SHP77 (cell line): ENCODE measurements around the gene MAPK13.
"Not testable (repeated sequence)": the region's sequence is repeated elsewhere in the genome, so short reads cannot be mapped to it uniquely, and the experiment has no call there.

Experiments used
- DNase-seq, 2 experiments: peaks; one replicate each; lab custom pipeline; 2025; lab: John Stamatoyannopoulos, UW

Gene MAPK13

DNA sequence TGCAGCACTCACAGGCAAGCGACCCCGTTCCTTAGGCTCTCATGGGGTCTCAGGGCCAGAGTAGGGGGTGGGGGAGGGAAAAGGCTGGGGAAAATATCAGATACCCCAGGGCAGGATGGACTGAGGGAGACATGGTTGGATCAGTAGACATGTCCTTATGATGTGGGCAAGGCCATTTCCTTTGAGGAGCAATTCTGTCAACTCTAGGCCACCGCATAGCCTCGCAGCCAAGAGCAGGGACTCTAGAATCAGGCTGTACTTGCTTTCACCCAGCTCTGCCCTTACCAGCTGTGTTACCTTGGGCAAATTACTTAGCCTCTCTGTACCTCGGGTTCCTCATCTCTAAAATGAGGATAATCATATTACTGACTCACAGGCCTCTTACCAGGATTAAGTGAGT, 2.2 kb upstream of the MAPK13 start:
- no peak for DNase-seq

DNA sequence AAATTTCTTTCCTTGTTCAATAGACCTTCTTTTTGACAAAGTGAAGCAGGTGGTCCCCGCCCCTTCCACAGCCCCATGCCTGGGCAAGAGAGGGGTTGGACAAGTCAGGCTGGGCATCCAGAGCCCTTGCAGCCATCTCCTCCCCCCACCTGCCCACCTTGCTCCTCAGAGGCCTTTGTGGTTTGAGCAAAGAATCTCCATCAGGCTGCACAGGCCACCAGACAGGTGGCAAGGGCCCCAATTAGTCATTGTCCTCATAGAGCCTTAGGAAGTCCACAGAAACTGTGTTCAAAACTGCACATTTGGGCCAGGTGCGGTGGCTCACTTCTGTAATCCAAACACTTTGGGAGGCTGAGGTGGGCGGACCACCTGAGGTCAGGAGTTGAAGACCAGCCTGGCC, 1.5 kb upstream of the MAPK13 start:
- no peak for DNase-seq

DNA sequence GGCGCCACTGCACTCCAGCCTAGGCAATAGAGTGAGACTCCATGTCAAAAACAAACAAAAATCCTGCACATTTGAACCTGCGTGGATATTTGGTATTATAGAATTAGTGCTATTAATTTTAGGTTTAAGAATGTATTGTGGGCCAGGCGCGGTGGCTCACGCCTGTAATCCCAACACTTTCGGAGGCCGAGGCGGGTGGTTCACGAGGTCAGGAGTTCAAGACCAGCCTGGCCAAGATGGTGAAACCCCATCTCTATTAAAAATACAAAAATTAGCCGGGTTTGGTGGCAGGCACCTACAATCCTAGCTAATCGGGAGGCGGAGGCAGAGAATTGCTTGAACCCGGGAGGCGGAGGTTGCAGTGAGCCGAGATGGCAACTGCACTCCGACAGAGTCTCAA, 979 bp upstream of the MAPK13 start:
- DNase-seq, result not testable (repeated sequence)

DNA sequence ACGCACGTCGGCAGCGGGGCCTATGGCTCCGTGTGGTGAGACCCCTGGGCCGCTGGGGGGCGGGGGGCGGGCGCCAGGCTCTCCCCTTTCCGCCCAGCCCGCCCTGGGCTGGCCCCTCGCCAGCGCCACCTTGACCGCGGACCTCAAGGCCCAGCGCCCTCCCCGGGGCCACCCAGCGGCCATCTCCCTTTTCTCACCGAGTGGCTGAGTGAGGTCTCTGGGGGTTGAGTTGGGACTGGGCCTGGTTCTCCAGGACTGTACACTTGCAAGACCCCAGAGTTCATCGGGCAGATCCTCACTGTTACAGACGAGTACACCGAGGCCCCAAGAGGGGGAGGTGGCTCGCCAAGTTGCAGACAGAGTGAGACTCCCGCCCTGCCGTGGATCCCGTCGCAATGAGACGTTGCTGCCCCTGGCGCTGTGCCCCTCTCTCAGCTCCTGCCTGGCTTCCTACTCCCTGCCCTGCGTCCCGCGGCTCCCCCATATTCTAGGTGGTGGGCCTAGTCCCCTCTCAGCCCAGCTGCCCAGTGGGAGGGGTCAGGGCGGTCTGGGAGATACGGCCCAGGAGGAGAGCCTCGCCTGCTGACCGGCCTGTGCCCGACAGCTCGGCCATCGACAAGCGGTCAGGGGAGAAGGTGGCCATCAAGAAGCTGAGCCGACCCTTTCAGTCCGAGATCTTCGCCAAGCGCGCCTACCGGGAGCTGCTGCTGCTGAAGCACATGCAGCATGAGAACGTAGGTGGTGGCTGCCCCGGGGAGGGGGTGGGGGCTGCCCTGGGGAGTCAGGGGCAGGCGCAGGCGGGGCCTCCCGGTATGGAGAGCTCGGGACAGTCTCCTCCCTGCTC, 576 bp downstream of the MAPK13 start:
- DNase-seq, result peak in 1 of 2 experiments; percentile 48

DNA sequence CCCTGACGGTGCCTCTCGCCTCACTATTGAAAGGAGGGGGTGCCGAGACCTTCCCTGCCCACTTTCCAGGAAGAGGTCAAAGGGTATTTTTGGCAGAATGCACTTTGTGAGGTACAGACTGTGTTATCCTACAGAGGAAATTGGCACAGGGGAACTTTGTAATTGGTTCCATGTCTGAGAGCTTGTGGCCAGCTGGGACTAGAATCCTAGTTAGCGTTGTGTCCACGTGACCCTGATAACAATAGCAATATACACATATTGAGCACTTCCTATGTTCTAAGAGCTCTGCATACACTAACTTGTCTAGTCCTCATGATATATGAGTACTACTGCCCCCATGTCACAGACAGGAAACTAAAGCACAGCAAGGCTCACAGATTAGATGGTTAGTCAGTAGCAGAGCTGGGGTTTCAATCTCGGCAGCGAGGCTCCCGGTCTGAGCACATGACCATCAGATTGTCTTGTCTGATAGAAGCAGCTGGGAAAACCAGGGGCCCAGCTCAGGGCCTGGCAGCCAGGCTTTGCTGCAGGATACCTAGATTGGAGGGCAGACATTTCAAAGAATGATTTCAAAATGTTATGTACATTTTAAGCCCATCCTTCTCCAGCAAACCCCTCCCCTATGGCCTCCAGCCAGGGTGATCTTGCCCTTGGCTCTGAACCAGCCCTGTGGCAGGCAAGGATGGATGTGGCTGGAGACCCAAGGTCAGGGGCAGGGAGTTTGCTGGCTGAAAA, 1.4 kb downstream of the MAPK13 start:
- DNase-seq, result peak; percentile 30 to 59

DNA sequence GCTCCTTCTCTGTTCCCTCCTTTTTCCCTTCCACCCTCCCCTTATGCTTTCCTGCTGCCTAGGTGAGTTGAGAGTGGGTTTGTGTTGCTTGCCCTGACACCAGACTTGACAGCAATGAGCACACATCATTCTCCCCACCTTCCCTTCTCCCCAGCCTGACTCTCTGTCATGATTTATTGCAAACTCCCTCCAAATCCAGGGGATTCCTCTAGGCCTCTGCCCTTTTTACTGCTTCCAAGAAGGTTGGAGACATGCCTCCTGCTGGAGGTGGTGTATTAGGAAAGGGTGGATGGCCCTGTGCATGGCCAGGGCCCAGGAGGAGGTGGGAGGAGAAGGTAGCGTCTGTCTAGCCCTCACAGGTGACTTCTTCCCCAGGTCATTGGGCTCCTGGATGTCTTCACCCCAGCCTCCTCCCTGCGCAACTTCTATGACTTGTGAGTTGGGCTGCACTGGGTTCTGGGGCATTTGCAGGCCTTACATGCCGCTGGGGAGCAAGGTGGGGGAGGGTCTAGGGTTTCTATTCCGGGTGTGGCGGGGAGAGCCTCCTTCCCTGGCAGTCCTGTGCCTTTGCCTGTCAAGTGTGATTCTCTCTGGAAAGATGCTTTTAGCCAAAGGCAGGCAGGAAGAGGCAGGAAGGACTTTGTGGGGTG, 2.1 kb downstream of the MAPK13 start:
- DNase-seq, result no peak

DNA sequence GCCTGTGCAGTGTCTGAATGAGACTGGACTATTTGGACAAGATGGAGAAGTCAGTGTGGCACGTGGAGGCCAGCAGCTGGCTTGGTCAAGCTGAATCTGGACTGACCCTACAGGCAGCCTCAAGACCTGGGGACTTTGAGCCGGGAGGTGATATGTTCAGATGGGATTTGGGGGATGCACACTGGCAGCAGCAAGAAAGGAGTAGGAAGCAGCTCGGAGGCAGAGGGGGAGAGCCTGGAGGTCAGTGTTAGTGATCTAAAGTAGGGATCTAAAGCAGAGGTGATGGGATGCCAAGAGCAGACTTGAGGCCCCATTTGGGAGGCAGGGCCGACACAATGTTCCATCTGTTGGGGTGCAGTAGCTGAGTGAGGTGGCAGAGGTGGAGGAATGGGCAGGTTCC, 2.8 kb downstream of the MAPK13 start:
- no peak for DNase-seq

DNA sequence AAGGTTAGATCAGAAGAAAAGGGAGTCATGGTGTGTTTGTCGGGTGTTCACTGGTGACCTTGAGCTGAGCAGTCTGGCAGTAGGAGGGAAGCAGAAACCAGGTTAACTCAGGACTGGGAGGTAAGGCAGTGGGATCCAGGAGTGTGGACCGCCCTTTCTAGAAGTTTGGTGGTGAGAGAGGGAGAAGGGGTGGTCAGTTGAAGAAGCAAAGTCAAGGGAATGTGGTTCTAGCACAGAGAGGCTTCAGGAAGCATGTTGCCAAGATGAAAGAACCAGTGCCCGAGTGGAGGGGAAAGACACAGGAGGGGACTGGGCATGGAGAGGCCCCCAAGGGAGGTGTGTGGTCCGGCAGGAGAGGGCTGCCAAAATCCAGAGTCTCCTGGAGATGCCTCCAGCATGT, 3.6 kb downstream of the MAPK13 start:
- no peak for DNase-seq

DNA sequence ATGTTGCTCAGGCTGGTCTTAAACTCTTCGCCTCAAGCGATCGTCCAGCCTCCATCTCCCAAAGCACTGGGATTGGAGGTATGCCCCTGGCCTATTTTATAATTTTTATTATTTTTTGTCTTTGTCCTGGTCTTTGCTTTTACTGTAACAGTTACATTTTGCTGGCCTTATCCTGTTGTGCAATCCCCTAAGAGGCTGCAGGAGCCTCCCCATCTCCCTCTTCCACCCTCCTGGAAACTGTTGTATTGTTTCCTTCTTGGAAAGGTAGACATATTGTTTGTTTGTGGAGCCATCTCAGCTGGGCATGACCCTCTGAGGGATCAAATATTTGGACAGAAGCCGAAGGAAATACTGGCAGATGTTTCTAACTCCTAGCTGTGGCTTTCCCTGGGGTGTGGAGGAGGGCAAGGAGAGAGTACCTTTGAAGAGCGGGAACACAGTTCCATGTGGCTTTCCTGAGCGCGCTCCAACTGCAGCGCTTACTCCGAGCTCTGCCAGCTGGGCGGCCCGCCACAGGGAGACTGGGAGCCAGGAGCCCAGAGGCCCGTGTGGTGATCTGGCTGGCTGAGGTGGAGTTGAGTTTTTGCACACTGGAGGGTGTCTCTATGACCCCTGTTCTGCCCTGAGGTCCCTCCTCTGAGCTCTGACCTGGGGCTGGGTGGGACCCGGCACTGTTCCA, 4.9 kb downstream of the MAPK13 start:
- DNase-seq, result no peak

DNA sequence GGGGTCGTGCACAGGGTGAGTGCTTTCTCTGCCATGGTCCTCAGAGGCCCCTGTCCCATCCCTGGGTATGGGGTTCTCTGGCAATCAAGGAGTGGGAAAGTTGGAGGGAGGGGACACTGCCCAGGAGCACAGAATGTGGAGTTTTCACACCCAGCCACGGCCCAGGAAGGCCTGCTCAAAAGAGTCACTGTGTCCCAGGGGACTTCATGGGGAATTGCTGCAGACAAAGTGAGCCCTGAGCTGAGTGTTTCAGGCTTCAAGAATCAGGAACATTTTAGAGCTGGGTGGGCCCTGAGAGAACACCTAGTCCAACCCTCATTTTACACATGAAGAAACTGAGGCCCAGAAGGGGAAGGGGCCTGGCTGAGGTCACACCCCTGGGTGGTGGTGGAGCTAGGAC, 5.7 kb downstream of the MAPK13 start:
- DNase-seq, result no peak

DNA sequence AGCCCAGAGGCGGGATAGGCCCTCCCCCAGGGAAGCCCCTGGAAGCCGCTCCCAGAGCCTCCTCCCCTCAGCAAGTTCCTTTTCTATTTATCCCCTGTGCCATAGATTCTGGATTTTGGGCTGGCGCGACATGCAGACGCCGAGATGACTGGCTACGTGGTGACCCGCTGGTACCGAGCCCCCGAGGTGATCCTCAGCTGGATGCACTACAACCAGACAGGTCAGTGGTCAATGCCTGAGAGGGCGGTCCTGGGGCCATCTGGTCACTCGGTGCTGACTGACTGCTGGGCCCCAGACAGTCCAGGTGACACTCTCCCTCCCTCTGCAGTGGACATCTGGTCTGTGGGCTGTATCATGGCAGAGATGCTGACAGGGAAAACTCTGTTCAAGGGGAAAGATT, 6.2 kb downstream of the MAPK13 start:
- DNase-seq, result no peak

DNA sequence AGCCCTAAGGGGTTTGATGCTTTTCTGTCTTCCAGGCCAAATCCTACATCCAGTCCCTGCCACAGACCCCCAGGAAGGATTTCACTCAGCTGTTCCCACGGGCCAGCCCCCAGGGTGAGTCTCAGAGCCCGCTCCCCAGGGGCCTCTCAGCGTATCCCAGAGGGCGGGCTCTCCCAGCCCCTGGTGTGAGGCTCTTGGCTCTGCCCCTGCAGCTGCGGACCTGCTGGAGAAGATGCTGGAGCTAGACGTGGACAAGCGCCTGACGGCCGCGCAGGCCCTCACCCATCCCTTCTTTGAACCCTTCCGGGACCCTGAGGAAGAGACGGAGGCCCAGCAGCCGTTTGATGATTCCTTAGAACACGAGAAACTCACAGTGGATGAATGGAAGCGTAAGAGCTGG, 8.4 kb downstream of the MAPK13 start:
- DNase-seq, result no peak

DNA sequence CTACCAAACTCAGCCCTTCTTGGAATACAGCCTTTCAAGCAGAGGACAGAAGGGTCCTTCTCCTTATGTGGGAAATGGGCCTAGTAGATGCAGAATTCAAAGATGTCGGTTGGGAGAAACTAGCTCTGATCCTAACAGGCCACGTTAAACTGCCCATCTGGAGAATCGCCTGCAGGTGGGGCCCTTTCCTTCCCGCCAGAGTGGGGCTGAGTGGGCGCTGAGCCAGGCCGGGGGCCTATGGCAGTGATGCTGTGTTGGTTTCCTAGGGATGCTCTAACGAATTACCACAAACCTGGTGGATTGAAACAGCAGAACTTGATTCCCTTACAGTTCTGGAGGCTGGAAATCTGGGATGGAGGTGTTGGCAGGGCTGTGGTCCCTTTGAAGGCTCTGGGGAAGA, 9.1 kb downstream of the MAPK13 start:
- no peak for DNase-seq

DNA sequence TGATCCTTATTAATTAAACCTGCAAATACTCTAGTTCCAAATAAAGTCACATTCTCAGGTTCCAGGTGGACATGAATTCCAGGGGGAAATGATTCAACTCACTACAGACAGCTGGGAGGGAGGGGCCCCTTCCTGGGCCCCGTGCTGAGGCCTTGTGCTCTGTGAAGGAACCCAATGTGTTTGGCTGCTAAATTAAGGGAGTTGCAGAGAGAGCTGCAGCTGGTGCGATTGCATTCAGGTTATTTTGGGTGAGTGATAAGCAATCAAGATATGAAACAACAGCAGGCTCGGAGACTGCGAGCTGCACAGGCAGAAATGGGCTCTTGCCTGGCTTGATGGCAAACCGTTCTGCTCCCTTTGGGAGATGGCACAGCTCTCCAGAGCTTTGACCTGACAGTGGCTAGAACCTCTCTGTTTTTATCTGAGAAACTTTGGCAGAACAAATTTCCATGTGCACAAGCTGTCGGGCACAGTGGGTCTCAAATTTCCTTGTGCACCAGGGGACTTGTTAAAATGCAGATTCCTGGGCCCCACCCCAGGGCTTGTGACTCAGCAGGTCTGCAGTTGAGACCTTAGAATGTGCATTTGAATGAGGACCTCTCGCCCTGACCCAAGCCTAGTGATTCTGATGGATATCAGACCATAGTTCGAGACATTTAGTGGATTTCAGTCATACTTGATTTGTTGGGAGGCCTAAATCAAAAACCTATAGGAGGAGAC, 9.8 kb downstream of the MAPK13 start:
- no peak for DNase-seq

DNA sequence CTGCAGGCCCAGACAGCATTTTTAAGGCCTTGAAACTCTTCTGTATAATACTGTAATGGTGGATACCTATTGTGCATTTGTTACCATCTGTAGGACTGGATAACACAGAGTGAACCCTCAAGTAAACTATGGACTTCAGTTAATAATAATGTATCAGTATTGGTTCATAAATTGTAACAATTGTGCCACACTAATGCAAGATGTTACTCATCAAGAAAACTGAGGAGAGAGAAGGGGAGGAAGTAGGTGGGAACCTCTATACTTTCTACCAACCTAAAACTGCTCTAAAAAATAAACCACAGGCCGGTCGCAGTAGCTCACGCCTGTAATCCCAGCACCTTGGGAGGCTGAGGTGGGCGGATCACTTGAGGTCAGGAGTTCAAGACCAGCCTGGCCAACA, 10.8 kb downstream of the MAPK13 start:
- DNase-seq, result no peak

DNA sequence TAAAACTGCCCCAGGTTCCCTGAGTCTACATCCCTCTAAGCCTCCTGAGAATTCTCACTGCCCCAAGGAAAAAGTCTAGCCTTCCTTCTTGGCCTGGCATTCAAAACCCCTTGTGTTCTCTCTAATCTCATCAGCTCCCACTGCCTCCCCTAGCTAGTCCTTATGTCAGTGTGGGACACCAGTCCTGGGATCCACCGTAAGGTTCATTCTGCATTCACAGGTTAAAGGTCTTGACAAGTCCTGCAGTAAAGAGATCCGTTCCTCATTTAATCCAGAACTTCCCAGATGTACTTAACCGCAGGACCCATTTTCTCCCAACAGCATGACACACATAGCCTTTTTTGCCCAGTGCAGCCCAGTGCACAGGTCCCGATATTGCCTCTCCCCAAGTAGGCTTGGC, 11.6 kb downstream of the MAPK13 start:
- no peak for DNase-seq

DNA sequence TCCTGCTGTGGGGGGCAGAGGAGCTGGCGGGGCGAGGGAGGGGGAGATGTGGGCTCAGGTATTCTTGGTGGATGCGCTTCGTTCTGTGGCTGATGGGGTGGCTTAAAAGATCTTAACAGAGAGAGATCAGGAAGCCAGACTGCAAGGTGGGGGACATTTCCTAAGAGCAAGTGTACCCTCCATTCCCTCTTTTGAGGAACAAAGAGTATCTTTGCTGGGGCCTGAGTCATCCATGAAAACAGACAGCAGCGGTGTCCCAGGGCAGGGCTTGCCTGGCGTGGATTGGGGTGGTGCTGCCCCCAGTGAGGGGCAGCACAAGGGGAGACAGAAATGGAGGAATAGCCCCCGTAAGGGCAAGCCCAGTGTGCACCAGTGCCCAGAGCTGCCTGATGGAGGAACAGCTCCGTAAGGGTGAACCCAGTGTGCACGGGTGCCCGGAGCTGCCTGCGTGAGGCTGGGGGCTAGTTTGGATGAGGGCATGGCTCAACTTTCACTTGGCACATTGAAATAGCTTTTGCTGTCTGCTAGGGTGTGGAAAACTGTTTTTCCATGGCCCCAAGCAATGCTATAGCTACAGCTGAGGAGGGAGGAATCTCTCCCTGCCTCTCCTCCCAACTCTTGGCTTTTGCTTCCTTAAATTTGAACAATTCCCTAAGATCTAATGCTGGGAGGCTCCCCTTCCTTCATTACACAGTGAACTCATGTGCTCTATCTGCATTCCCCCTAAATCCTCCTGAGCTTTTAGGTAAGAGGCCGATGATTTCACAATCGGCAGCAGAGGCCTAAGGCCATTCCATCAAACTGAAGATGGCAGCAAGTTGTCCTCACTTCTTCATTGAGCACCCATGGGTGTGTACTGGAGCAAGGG, 12.9 kb downstream of the MAPK13 start:
- DNase-seq, result no peak

DNA sequence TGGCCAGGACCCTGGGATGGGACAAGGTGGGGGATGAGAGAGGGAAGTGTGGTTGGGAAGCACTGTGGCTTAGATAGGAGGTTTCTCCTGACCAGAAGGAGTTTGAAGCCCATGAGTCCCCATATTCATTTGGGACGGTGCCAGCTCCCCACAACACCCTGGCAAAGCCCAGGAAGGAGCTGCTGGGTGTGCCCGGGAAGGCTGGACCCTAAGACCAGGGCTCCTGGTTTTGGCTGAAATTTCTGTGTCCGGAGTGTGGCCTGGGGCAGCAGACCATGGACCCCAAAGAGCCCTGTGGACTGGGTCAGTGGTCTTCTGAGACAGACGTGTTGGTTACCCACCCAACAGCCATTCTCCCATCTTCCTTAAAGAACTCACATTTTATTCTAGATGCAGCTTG, 15.2 kb downstream of the MAPK13 start:
- DNase-seq, result no peak

DNA sequence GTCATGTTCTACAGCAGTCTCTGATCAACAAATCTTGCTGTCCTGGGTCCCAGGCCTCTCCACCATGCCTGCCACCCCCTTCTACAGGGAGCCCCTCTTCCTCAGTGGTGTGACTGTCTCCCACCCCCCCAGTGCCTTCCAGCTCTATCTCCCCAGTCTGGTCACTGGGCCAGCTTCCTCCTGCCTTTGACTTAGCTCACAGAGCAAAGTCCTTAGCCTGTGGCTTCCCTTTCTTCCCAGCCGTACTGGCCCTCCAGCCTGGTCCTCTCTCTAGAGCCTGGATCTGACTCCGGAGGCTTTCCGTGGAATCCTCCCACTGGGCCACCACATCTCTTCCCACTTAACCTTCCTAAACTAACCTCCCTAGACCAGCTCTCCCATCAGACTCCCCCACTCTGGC, 17.0 kb downstream of the MAPK13 start:
- no peak for DNase-seq

DNA sequence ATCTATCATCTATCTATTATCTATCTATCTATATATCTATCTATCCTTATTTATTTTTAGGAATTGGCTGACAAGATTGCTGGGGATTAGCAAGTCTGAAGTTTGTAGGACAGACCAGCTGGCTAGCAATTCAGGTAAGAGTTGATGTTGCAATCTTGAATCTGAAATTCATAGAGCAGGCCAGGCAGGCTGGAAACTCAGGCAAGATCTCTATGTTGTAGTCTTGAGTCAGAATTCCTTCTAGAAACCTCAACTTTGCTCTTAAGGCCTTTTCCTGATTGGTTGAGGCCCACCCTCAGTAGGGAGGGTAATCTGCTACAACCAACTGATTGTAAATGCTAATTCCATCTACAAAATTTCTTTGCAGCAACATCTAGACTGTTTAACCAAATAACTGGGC, 19.2 kb downstream of the MAPK13 start:
- DNase-seq, result no peak

DNA sequence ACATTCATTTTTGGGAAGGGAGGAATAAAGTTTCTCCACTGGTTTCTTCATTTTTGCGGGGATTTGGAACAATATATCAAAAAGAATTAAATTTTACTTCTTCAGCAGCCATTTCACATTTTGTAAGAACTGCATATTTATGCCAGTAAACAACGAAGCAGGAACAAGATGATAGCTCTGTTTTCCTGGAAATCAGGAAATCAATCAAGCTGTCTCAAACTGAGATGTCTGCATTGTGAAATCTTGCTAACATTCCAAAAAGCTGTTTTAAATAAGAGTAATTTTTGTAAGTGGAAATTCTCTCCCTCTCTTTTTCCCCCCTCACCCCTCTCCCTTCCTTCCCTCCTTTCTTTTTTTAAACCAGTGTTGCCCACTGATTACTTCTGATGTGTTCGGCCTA, 20.0 kb downstream of the MAPK13 start:
- DNase-seq, result no peak
